Stimulated activated CD4-positive, alpha-beta T cell treated with anti-CD3 and anti-CD28 coated beads, Interleukin-15, amount 100 ng/mL, for 48 hours (primary cell): ENCODE results near the gene ATP5F1D.
A peak's percentile ranks its signal among the peaks of the same experiment; 100 is the strongest.

Experiments used
- DNase-seq, 2 donors: peaks; one replicate each; pipeline ENCODE4 v3.0.0-alpha.2; 2020; ENCODE audit warnings: low read depth in 2 of 2

The ATP5F1D gene

GRCh38 chr19:1270213-1270853, 28.8 kb downstream of the ATP5F1D start:
- no peak for DNase-seq

- no peak for DNase-seq
Measured at GRCh38 chr19:1270854-1271527, 29.4 kb downstream of the ATP5F1D start.

GRCh38 chr19:1271528-1272422, 30.2 kb downstream of the ATP5F1D start:
- DNase-seq: no peak

GRCh38 chr19:1272423-1273262, 31.1 kb downstream of the ATP5F1D start:
- DNase-seq: no peak

- DNase-seq: no peak
Measured at GRCh38 chr19:1273263-1274041, 31.9 kb downstream of the ATP5F1D start.

- no peak for DNase-seq
Measured at GRCh38 chr19:1274081-1274851, 32.7 kb downstream of the ATP5F1D start.

- DNase-seq: no peak
Measured at GRCh38 chr19:1274852-1275259, 33.3 kb downstream of the ATP5F1D start.

- DNase-seq: peak; percentile 94 to 95
Measured at GRCh38 chr19:1275260-1275975, 33.9 kb downstream of the ATP5F1D start, which contains the start of gene FAM174C. Gene FAM174C, plus strand, starts transcription at chr19:1275530. Its CDS starts 20 bp downstream, at chr19:1275550.

GRCh38 chr19:1275976-1276627, 34.6 kb downstream of the ATP5F1D start:
- no peak for DNase-seq

- no peak for DNase-seq
Measured at GRCh38 chr19:1276628-1277022, 35.1 kb downstream of the ATP5F1D start.

- no peak for DNase-seq
Measured at GRCh38 chr19:1277061-1277460, 35.5 kb downstream of the ATP5F1D start.

- no peak for DNase-seq
Measured at GRCh38 chr19:1278074-1278473, 36.5 kb downstream of the ATP5F1D start.

GRCh38 chr19:1278713-1279660, 37.4 kb downstream of the ATP5F1D start:
- DNase-seq: no peak

- DNase-seq: peak in 1 of 2 donors; percentile 73
Measured at GRCh38 chr19:1279782-1280341, 38.3 kb downstream of the ATP5F1D start.

GRCh38 chr19:1280636-1281568, 39.4 kb downstream of the ATP5F1D start:
- no peak for DNase-seq
